IPS-11a (cell line): ENCODE data around the gene JTB.
"Not testable (repeated sequence)": the region's sequence is repeated elsewhere in the genome, so short reads cannot be mapped to it uniquely, and the experiment has no call there.

Experiments
- H3K4me3 ChIP-seq: one replicate; pipeline ENCODE4 v1.5.1; 2013; ENCODE audit warnings: low read depth, low read length, control low read depth

JTB gene

GRCh38 chr1:153977250-153978240 lies at the start of gene JTB:
Gene JTB, minus strand, starts transcription at chr1:153977674. Its CDS starts 422 bp downstream, at chr1:153977252.
- H3K4me3 ChIP-seq: peak within 1 kb of the TSS; percentile 85

GRCh38 chr1:154019940-154020339 lies 42.5 kb upstream of the JTB start:
- no peak overlapping the region for H3K4me3 ChIP-seq

- H3K4me3 ChIP-seq: no peak overlapping the region
These were observed 41.8 kb upstream of the JTB start for GRCh38 chr1:154019269-154019668.

- H3K4me3 ChIP-seq: no peak overlapping the region
These were observed 36.9 kb upstream of the JTB start for GRCh38 chr1:154014154-154014907.

- H3K4me3 ChIP-seq: not testable (repeated sequence)
These were observed 35.1 kb upstream of the JTB start for GRCh38 chr1:154012543-154012942.

GRCh38 chr1:154012129-154012528 lies 34.7 kb upstream of the JTB start:
- no peak overlapping the region for H3K4me3 ChIP-seq

GRCh38 chr1:154006136-154006535 lies 28.7 kb upstream of the JTB start:
- no peak overlapping the region for H3K4me3 ChIP-seq

- H3K4me3 ChIP-seq: no peak overlapping the region
These were observed 22.9 kb upstream of the JTB start for GRCh38 chr1:154000420-154000819.

- not testable (repeated sequence) for H3K4me3 ChIP-seq
These were observed 19.4 kb upstream of the JTB start for GRCh38 chr1:153996882-153997281.

- H3K4me3 ChIP-seq: no peak overlapping the region
These were observed 18.2 kb upstream of the JTB start for GRCh38 chr1:153995640-153996039.

GRCh38 chr1:153995202-153995601 lies 17.7 kb upstream of the JTB start:
- no peak overlapping the region for H3K4me3 ChIP-seq

- H3K4me3 ChIP-seq: peak overlapping the region; percentile 82
These were observed 14.3 kb upstream of the JTB start for GRCh38 chr1:153991806-153992205.

- H3K4me3 ChIP-seq: peak overlapping the region; percentile 82
These were observed 13.7 kb upstream of the JTB start for GRCh38 chr1:153991151-153991630.

GRCh38 chr1:153990468-153991150 lies 13.1 kb upstream of the JTB start, which contains the start of gene RPS27:
Gene RPS27, plus strand, starts transcription at chr1:153990762. Its CDS starts 35 bp downstream, at chr1:153990797.
- H3K4me3 ChIP-seq: peak within 1 kb of the TSS; percentile 82

- no peak overlapping the region for H3K4me3 ChIP-seq
These were observed 10.1 kb upstream of the JTB start for GRCh38 chr1:153987621-153988020.

GRCh38 chr1:153985941-153986761 lies 8.7 kb upstream of the JTB start, which contains the start of gene RAB13:
Gene RAB13, minus strand, starts transcription at chr1:153986339. Its CDS starts 103 bp downstream, at chr1:153986236.
- H3K4me3 ChIP-seq: peak within 1 kb of the TSS; percentile 96

GRCh38 chr1:153985341-153985912 lies 8.0 kb upstream of the JTB start:
- H3K4me3 ChIP-seq: peak overlapping the region; percentile 96

GRCh38 chr1:153984123-153984894 lies 6.8 kb upstream of the JTB start:
- H3K4me3 ChIP-seq: peak overlapping the region; percentile 96

GRCh38 chr1:153981735-153982134 lies 4.3 kb upstream of the JTB start:
- not testable (repeated sequence) for H3K4me3 ChIP-seq
